Stimulated activated CD4-positive, alpha-beta T cell treated with anti-CD3 and anti-CD28 coated beads, Interleukin-1b, Interleukin-23, amount 100 ng/mL, for 4 hours (primary cell): Measurements from ENCODE around the gene AIMP2.
"Not testable (repeated sequence)": the region's sequence is repeated elsewhere in the genome, so short reads cannot be mapped to it uniquely, and the experiment has no call there.

Source experiments
- DNase-seq, 2 donors: peaks; one replicate each; pipeline ENCODE4 v3.0.0-alpha.2; 2020; ENCODE audit warnings: low read depth in 2 of 2

The AIMP2 gene

GRCh38 chr7:6026011-6026819 lies 17.1 kb downstream of the AIMP2 start:
- DNase-seq = peak; percentile 31 to 45

- no peak for DNase-seq
Measured at GRCh38 chr7:6026820-6027311, 17.8 kb downstream of the AIMP2 start.

- DNase-seq = no peak
Measured at GRCh38 chr7:6027806-6028365, 18.8 kb downstream of the AIMP2 start.

DNA sequence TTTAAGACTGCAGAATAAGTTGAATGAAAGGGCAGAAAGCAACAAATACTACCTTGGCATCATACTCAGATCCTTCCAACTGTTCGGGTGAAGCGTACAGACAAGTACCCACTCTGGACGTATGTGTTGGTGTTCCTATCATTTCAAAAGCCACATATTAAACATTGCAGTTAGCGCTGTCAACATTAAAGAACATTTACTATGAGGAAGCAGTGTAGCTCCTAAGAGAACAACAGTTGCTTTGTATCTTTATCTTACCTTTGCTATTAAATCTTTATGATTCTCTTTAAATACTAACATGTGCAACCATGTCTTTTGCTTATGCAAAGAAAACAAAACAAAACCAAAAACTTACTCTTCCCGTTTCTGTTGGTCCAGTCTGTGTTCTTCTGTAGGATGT lies 19.5 kb downstream of the AIMP2 start:
- no peak for DNase-seq

- DNase-seq = no peak
Measured at GRCh38 chr7:6030988-6031387, 21.9 kb downstream of the AIMP2 start, which contains the start of gene ANKRD61. TSS of gene ANKRD61 (plus strand) at chr7:6031376. CDS start at chr7:6031376, 0 bp downstream.

- DNase-seq = no peak
Measured at GRCh38 chr7:6031567-6031966, 22.5 kb downstream of the AIMP2 start.

GRCh38 chr7:6032167-6032566 lies 23.1 kb downstream of the AIMP2 start:
- DNase-seq = no peak

- DNase-seq = no peak
Measured at GRCh38 chr7:6032641-6033040, 23.6 kb downstream of the AIMP2 start.

DNA sequence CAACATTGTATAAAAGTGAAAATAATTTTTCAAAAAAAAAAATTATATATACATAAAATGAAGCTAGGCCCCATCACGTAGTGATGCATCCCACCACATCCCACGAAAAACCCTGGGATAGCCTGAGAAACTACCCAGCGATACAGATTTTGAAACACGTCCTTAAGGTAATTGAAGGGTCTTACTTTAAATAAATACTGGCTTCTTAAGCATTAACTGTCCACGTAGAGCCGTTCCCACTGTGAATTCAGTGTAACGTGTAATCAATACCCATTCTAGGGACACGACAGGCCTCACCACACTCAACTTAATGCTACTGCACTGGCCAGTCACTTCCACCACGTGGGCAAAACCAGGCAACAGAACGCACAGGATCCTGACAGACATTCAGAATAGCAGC lies 26.1 kb downstream of the AIMP2 start:
- DNase-seq = no peak

GRCh38 chr7:6035686-6036085 lies 26.6 kb downstream of the AIMP2 start:
- no peak for DNase-seq

DNA sequence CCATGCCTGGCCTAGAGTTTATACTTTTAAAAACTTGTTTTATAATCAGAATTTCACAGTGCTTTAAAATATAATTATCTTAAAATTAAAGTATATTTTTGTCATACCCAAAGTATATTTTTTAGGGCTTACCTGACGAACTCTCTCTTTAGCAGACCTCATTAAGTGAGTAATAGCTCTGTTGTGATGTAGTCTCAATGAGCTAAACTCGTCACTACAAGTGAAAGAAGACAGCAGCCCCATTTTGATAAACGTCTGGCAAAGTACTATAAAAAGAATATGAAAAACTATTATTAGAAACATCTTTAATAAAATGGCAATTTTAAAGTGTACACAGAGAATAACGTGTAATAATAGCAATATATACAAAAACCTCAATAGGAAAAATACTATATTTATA lies 40.7 kb downstream of the AIMP2 start:
- no peak for DNase-seq

DNA sequence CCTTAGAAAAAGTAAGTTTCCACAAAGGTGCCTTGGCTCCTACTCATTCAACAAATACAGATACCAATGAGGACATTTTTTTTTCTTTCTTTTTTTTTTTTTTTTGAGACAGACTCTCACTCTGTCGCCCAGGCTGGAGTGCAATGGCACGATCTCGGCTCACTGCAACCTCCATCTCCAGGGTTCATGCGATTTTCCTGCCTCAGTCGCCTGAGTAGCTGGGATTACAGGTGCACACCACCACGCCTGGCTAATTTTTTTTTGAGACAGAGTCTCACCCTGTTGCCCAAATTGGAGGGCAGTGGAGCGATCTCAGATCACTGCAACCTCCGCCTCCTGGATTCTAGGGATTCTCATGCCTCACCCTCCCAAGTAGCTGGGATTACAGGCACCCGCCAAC lies 42.1 kb downstream of the AIMP2 start:
- not testable (repeated sequence) for DNase-seq

DNA sequence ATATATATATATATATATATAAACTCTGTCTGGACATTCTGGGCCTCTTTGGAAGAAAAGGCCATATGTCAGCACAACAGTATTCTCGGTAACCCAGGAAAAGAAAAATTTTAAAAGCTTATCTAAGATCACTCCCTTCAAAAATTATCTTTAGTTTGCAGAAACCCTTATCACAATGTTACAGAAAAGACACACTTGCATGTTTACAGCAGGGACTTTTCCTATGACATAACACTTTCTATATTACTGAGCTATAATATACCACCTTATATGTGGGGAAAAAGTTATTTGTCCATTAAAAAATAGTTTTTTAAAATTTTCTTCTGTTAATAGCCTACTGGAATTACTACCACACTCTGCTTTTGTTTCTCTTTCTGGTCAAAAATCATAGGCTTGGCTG lies 47.5 kb downstream of the AIMP2 start:
- no peak for DNase-seq

DNA sequence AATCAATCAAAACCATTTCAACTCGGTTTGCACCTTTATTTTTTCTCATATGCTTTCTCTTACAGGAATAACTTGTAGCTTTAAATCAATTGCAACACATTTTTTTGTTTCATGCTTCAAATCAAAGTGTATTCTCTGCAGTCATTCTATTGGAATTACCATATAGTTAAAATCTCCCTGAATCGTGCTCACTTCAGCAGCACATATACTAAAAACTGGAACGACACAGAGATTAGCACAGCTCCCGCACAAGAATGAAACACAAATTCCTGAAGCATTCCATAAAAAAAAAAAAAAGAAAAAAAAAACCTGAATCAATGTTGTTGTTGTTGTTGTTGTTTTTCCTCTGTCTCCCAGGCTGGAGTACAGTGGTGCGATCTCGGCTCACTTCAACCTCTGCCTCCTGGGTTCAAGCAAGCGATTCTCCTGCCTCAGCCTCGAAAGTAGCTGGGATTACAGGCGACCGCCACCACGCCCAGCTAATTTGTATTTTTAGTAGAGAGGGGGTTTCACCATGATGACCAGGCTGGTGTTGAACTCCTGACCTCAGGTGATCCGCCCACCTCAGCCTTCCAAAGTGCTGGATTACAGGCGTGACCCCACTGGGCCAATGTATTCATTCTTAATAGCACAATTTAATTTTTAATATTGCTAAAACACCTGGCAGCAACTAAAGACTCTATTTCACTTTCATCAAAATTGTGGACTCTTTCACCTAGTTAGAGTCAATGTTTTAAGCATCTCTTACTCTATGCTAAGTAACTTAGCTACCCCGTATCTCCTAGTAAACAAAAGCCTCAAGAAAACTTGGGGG lies 48.5 kb downstream of the AIMP2 start:
- DNase-seq = no peak

DNA sequence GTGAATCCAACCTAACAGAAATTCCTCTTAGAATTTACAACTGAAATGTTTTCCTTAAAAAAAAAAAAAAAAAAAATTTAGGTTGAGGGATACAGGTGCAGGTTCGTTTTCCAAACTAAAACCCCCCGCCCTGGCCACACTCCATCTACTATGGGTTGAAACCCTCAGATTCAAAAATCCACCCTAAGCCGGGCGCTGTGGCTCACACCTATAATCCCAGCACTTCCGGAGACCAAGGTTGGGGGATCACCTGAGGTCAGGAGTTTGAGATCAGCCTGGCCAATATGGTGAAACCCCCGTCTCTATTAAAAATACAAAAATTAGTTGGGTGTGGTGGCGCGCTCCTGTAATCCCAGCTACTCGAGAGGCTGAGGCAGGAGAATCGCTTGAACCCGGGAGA lies 50.9 kb downstream of the AIMP2 start:
- DNase-seq = not testable (repeated sequence)

DNA sequence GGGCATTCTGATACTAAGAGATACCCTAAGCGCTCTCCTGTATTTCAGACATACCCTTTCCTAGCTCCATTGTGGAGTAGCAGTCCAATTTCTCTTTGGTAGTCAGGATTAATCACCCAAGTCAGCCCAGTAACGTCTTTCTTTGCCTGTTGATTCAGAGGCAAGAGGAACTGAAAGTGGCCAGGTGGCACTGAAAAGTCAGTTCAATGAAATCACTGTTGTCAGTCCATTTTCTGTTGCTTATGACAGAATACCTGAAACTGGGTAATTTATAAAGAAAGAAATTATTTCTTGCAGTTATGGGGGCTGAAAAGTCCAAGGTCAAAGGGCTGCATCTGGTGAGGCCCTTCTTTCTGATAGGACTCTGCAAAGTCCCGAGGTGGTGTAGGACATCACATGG lies 62.3 kb downstream of the AIMP2 start:
- no peak for DNase-seq
